HCT116 (cell line): ENCODE measurements around the gene PKDCC. TPM values are rescaled to one million over a fixed set of nuclear protein-coding genes. Genes with fewer than 3 reads are reported as not detected.
"Not testable (repeated sequence)": the region's sequence is repeated elsewhere in the genome, so short reads cannot be mapped to it uniquely, and the experiment has no call there.

ENCODE experiments used
- ATAC-seq: fragments of 200-7000 bp; cut with Tn5 transposase; 2 replicates; pipeline ENCODE4 v1.9.1; 2020; ENCODE audit warnings: mild to moderate bottlenecking, moderate library complexity
- BruUV-seq: library from RNA; stranded (reverse); fragments of 400-500 nt; replicated peaks from 2 replicates; lab custom pipeline; 2021; lab: Mats Ljungman, UMichigan
- CTCF ChIA-PET: fragments of 300-600 bp; sonication (Branson Sonifier 250); formaldehyde crosslinking; loops from one replicate; lab custom pipeline; 2021; ENCODE audit warnings: antibody characterized with exemption; lab: Charles Lee
- POLR2A ChIA-PET: fragments of 300-600, 350-600 bp; sonication (Branson Sonifier 250); formaldehyde crosslinking; loops from one replicate; lab custom pipeline; 2021; ENCODE audit warnings: antibody characterized with exemption; lab: Charles Lee
- RAD21 ChIA-PET, 2 experiments: fragments of 300-600 bp; sonication (Branson Sonifier 250); formaldehyde crosslinking; loops; one replicate each; lab custom pipeline; 2023; ENCODE audit warnings: low total read pairs in 2 of 2; ENCODE audit not compliant: uncharacterized antibody in 2 of 2, unreplicated experiment in 2 of 2, low non-redundant PET in 1 of 2; lab: Charles Lee
- DNase-seq: peaks from one replicate; pipeline ENCODE4 v3.0.0-alpha.2; 2010; ENCODE audit warnings: low read depth, low spot score
- H2AFZ ChIP-seq: fragments of 200-600 bp; shearing (Covaris generic), sonication (generic); 2 replicates; pipeline ENCODE4 v1.6.1; 2017; ENCODE audit warnings: low read depth, mixed run types, mixed read lengths, antibody characterized with exemption, low read length; ENCODE audit not compliant: poor library complexity, severe bottlenecking
- H3K27ac ChIP-seq: 2 replicates; pipeline ENCODE4 v1.5.1; 2012; ENCODE audit warnings: low read depth, low read length
- H3K27me3 ChIP-seq: fragments of 200-600 bp; sonication (generic); 2 replicates; pipeline ENCODE4 v1.6.1; 2016; ENCODE audit warnings: mixed run types, low read length, mixed read lengths; ENCODE audit not compliant: insufficient read depth
- H3K36me3 ChIP-seq, 2 experiments: fragments of 200-500 bp in 1 of 2; fragments of 200-600 bp in 1 of 2; sonication (Bioruptor generic) in 1 of 2; sonication (generic) in 1 of 2; 2 replicates each; pipeline versions ENCODE4 v1.5.1 to v1.6.1; 2014 to 2016; ENCODE audit warnings: low read length in 2 of 2, inconsistent platforms in 1 of 2, mixed read lengths in 1 of 2, mixed run types in 1 of 2; ENCODE audit not compliant: insufficient read depth in 2 of 2, control insufficient read depth in 1 of 2
- H3K4me1 ChIP-seq, 2 experiments: fragments of 200-600 bp in 1 of 2; sonication (generic) in 1 of 2; 2 replicates each; pipeline versions ENCODE4 v1.5.1 to v1.6.1; 2012 to 2017; ENCODE audit warnings: low read length in 2 of 2, inconsistent platforms in 1 of 2, mild to moderate bottlenecking in 1 of 2, mixed read lengths in 1 of 2, mixed run types in 1 of 2, moderate library complexity in 1 of 2; ENCODE audit not compliant: insufficient read depth in 2 of 2, control insufficient read depth in 1 of 2
- H3K4me2 ChIP-seq: fragments of 200-600 bp; sonication (generic); 2 replicates; pipeline ENCODE4 v1.6.1; 2017; ENCODE audit warnings: mixed run types, low read length, mixed read lengths
- H3K4me3 ChIP-seq, 2 experiments: fragments of 200-600 bp in 1 of 2; sonication (generic) in 1 of 2; replicated peaks in 1 of 2; 2 replicates each; pipeline ENCODE4 v1.5.1; 2011 to 2016; ENCODE audit warnings: low read length in 2 of 2, control low read depth in 1 of 2, low read depth in 1 of 2, mild to moderate bottlenecking in 1 of 2, mixed read lengths in 1 of 2, mixed run types in 1 of 2
- H3K79me2 ChIP-seq: fragments of 200-600 bp; sonication (generic); 2 replicates; pipeline ENCODE4 v1.6.1; 2017; ENCODE audit warnings: mild to moderate bottlenecking, mixed run types, low read length, moderate library complexity, mixed read lengths; ENCODE audit not compliant: insufficient read depth
- H3K9ac ChIP-seq: fragments of 200-600 bp; sonication (generic); 2 replicates; pipeline ENCODE4 v1.6.1; 2016; ENCODE audit warnings: low read length, mixed read lengths
- H3K9me2 ChIP-seq: fragments of 200-600 bp; sonication (generic), shearing (Covaris generic); 2 replicates; pipeline ENCODE4 v1.6.1; 2017; ENCODE audit warnings: mixed run types, mild to moderate bottlenecking, moderate library complexity; ENCODE audit not compliant: insufficient read depth
- H3K9me3 ChIP-seq, 2 experiments: fragments of 200-500 bp in 1 of 2; fragments of 200-600 bp in 1 of 2; sonication (Bioruptor generic) in 1 of 2; sonication (generic) in 1 of 2; 2 replicates each; pipeline ENCODE4 v1.6.1; 2014 to 2017; ENCODE audit warnings: low read length in 2 of 2, mixed read lengths in 2 of 2, inconsistent platforms in 1 of 2, low read depth in 1 of 2, mild to moderate bottlenecking in 1 of 2, mixed run types in 1 of 2, moderate library complexity in 1 of 2; ENCODE audit not compliant: control insufficient read depth in 1 of 2, insufficient read depth in 1 of 2
- H4K20me1 ChIP-seq: fragments of 200-600 bp; sonication (generic), shearing (Covaris generic); 2 replicates; pipeline ENCODE4 v1.6.1; 2017; ENCODE audit warnings: mixed run types, mild to moderate bottlenecking, moderate library complexity; ENCODE audit not compliant: insufficient read depth
- CBX3 ChIP-seq: IDR thresholded peaks from 2 replicates; pipeline ENCODE4 v1.6.1; 2012; ENCODE audit warnings: low read depth
- CEBPB ChIP-seq: IDR thresholded peaks from 2 replicates; pipeline ENCODE4 v1.6.1; 2012; ENCODE audit warnings: low read depth
- EGR1 ChIP-seq: IDR thresholded peaks from 2 replicates; pipeline ENCODE4 v1.6.1; 2012; ENCODE audit warnings: low read depth
- EZH2phosphoT487 ChIP-seq: fragments of 200-600 bp; IDR thresholded peaks from 2 replicates; pipeline ENCODE4 v1.6.1; 2018; ENCODE audit warnings: antibody characterized with exemption, borderline replicate concordance
- POLR2A ChIP-seq: IDR thresholded peaks from 2 replicates; pipeline ENCODE4 v1.7.0; 2011; ENCODE audit warnings: borderline replicate concordance; ENCODE audit not compliant: insufficient read depth, insufficient read length; ENCODE audit errors: extremely low read depth
- POLR2AphosphoS5 ChIP-seq: IDR thresholded peaks from 2 replicates; pipeline ENCODE4 v1.6.1; 2011; ENCODE audit warnings: mild to moderate bottlenecking, low read depth, low read length, moderate library complexity
- SIN3A ChIP-seq: IDR thresholded peaks from 2 replicates; pipeline ENCODE4 v1.6.1; 2012; ENCODE audit warnings: low read depth
- TCF7L2 ChIP-seq: IDR thresholded peaks from 2 replicates; pipeline ENCODE4 v1.7.0; 2011; ENCODE audit warnings: borderline replicate concordance, inconsistent platforms; ENCODE audit not compliant: insufficient read depth, insufficient read length; ENCODE audit errors: extremely low read depth
- ZNF274 ChIP-seq: fragments of 200-500 bp; sonication (Bioruptor generic); IDR thresholded peaks from 2 replicates; pipeline ENCODE4 v1.6.1; 2014; ENCODE audit warnings: mild to moderate bottlenecking, low read depth, low read length, inconsistent platforms
- intact Hi-C: fragments of 100-400 bp; cut with micrococcal nuclease; formaldehyde crosslinking; loops from 2 replicates; pipeline ENCODE4 v1.10.0; 2022
- total RNA-seq: library from RNA; stranded (reverse); gene quantifications from one replicate; pipeline ENCODE4 v1.2.1, GENCODE V29; 2021; ENCODE audit not compliant: unreplicated experiment
- TF ChIP-seq, protein P1 (sequence below): IDR thresholded peaks from 2 replicates; pipeline ENCODE4 v1.6.1; 2011; ENCODE audit warnings: mild to moderate bottlenecking, low read length, moderate library complexity; ENCODE audit not compliant: insufficient replicate concordance; ENCODE audit errors: extremely low read depth

PKDCC gene
- total RNA-seq, 1 experiment from 2014 or later: 0.84 TPM

DNA sequence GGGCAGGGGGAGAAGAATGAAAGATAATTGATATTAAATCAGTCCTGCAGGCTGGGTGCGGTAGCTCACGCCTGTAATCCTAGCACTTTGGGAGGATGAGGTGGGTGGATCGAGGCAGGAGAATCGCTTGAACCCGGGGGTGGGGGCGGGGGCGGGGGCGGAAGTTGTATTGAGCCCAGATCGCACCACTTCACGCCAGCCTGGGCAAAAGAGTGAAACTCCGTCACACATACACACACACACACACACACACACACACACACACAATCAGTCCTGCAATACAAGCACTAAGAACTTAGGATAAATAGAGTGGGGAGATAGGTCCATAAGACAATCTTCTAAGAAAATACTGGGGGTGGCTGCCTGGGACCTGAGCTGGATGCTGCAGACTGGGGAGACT is 15.1 kb upstream of the PKDCC start (continued):
- TF ChIP-seq, protein P1, sequence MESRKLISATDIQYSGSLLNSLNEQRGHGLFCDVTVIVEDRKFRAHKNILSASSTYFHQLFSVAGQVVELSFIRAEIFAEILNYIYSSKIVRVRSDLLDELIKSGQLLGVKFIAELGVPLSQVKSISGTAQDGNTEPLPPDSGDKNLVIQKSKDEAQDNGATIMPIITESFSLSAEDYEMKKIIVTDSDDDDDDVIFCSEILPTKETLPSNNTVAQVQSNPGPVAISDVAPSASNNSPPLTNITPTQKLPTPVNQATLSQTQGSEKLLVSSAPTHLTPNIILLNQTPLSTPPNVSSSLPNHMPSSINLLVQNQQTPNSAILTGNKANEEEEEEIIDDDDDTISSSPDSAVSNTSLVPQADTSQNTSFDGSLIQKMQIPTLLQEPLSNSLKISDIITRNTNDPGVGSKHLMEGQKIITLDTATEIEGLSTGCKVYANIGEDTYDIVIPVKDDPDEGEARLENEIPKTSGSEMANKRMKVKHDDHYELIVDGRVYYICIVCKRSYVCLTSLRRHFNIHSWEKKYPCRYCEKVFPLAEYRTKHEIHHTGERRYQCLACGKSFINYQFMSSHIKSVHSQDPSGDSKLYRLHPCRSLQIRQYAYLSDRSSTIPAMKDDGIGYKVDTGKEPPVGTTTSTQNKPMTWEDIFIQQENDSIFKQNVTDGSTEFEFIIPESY: no peak
- TF ChIP-seq TCF7L2 (no peak), SIN3A (no peak), EZH2phosphoT487 (no peak), POLR2AphosphoS5 (no peak), POLR2A (no peak), EGR1 (no peak), CEBPB (no peak), ZNF274 (no peak), CBX3 (no peak)

GRCh38 chr2:42034096-42034495 is 13.7 kb upstream of the PKDCC start:
- H2AFZ ChIP-seq, H3K36me3 ChIP-seq, H3K9ac ChIP-seq, intact Hi-C loops, RAD21 ChIA-PET, DNase-seq, H3K9me3 ChIP-seq, H3K4me1 ChIP-seq, CTCF ChIA-PET, ATAC-seq, H3K27ac ChIP-seq, H3K9me2 ChIP-seq, H3K4me3 ChIP-seq, H3K27me3 ChIP-seq, H4K20me1 ChIP-seq, BruUV-seq, H3K4me2 ChIP-seq, H3K79me2 ChIP-seq, POLR2A ChIA-PET: not testable (repeated sequence)
